ENCODE results near the gene KANK3.

DNA sequence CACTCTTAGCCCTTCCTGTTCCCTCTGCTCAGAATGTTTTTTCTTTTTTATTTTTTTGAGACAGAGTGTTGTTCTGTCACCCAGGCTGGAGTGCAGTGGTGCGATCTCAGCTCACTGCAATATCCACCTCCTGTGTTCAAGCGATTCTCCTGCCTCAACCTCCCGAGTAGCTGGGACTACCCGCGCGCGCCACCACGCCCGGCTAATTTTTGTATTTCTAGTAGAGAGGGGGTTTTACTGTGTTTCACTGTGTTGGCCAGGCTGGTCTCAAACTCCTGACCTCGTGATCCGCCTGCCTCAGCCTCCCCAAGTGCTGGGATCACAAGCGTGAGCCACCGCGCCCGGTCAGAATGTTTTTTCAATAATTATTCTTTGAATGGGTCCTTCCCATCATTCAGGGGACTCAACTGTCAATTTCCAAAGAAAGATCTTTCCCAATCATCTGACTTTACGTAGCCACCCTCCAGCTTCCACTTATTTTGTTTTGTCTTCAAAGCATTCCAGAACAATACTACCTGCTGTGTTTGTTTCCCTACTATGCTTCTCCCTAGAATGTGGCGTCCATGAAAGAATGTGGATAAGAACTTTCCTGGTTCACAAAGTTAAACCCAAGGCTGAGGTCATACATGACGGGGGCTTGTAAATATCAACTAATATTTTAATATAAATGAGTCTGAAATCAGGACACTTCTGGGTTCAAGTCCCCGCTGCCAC is 23.1 kb downstream of the KANK3 start:
- TF ChIP-seq POLR2A (IDR thresholded peaks at IDR 0.05) (no peak), EP300 (IDR thresholded peaks at IDR 0.05) (no peak), POLR2AphosphoS5 (IDR thresholded peaks at IDR 0.05) (no peak)
- TF ChIP-seq, protein P1, sequence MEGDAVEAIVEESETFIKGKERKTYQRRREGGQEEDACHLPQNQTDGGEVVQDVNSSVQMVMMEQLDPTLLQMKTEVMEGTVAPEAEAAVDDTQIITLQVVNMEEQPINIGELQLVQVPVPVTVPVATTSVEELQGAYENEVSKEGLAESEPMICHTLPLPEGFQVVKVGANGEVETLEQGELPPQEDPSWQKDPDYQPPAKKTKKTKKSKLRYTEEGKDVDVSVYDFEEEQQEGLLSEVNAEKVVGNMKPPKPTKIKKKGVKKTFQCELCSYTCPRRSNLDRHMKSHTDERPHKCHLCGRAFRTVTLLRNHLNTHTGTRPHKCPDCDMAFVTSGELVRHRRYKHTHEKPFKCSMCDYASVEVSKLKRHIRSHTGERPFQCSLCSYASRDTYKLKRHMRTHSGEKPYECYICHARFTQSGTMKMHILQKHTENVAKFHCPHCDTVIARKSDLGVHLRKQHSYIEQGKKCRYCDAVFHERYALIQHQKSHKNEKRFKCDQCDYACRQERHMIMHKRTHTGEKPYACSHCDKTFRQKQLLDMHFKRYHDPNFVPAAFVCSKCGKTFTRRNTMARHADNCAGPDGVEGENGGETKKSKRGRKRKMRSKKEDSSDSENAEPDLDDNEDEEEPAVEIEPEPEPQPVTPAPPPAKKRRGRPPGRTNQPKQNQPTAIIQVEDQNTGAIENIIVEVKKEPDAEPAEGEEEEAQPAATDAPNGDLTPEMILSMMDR (IDR thresholded peaks at IDR 0.05): no peak

Data from sigmoid colon (tissue), 4 donors.